ENCODE results near the gene ROCK2. TPM values are rescaled to one million over a fixed set of nuclear protein-coding genes. Genes with fewer than 3 reads are reported as not detected.

Gene ROCK2
- total RNA-seq, 3 donors from 2014 or later (not counting 1 experiment from before 2014, with no cell fraction given) = 19.9 to 28.2 (median 21.9) TPM

- Histone ChIP-seq H3K27me3 (ENCODE audit: control insufficient read depth, insufficient read depth, low read length) (no peaks in the 10 kb centered on the region), H3K4me3 (ENCODE audit: low read length) (no peak overlapping the region), H3K9me3 (ENCODE audit: control insufficient read depth, insufficient read depth, low read length) (no peaks in the 10 kb centered on the region), H3K27ac (ENCODE audit: low read length) (no peak overlapping the region), H3K36me3 (ENCODE audit: control insufficient read depth, insufficient read depth, low read length) (no peaks in the 10 kb centered on the region), H3K4me1 (ENCODE audit: control insufficient read depth, insufficient read depth, low read length) (no peaks in the 10 kb centered on the region)
- ATAC-seq = no peak
- no peak overlapping the region for H3K4me3 Mint-ChIP-seq
- H3K36me3 Mint-ChIP-seq = no peaks in the 10 kb centered on the region
- H3K4me1 Mint-ChIP-seq = peaks cover 22 to 23% of the 10 kb centered on the region in 2 donors
- H3K27ac Mint-ChIP-seq = no peak overlapping the region
- no peak for DNase-seq
- TF ChIP-seq, protein P1, sequence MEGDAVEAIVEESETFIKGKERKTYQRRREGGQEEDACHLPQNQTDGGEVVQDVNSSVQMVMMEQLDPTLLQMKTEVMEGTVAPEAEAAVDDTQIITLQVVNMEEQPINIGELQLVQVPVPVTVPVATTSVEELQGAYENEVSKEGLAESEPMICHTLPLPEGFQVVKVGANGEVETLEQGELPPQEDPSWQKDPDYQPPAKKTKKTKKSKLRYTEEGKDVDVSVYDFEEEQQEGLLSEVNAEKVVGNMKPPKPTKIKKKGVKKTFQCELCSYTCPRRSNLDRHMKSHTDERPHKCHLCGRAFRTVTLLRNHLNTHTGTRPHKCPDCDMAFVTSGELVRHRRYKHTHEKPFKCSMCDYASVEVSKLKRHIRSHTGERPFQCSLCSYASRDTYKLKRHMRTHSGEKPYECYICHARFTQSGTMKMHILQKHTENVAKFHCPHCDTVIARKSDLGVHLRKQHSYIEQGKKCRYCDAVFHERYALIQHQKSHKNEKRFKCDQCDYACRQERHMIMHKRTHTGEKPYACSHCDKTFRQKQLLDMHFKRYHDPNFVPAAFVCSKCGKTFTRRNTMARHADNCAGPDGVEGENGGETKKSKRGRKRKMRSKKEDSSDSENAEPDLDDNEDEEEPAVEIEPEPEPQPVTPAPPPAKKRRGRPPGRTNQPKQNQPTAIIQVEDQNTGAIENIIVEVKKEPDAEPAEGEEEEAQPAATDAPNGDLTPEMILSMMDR (IDR thresholded peaks at IDR 0.05) = no peak
- intact Hi-C loops (cut with micrococcal nuclease) = no loop called here
- 93% methylated on average over 2 of the region's 2 CpGs for WGBS (ENCODE audit: insufficient coverage)
- H3K27me3 Mint-ChIP-seq (ENCODE audit: low read depth in 2 of 2) = no peaks in the 10 kb centered on the region
- H3K9me3 Mint-ChIP-seq = no peaks in the 10 kb centered on the region
Observed at GRCh38 chr2:11333427-11334183, 10.8 kb downstream of the ROCK2 start.

GRCh38 chr2:11332596-11332995 lies 11.8 kb downstream of the ROCK2 start:
- no peak overlapping the region for H3K4me3 ChIP-seq (ENCODE audit: low read length)
- H3K9me3 Mint-ChIP-seq = no peaks in the 10 kb centered on the region
- TF ChIP-seq, protein P1 (IDR thresholded peaks at IDR 0.05) = no peak
- ATAC-seq (no peak), DNase-seq (no peak)
- H3K27me3 ChIP-seq (ENCODE audit: control insufficient read depth, insufficient read depth, low read length) = no peaks in the 10 kb centered on the region
- intact Hi-C loops (cut with micrococcal nuclease) = no loop called here
- H3K27ac Mint-ChIP-seq = no peak overlapping the region
- no CpG with 5 or more reads among the region's 1 CpG for WGBS (ENCODE audit: insufficient coverage)
- H3K9me3 ChIP-seq (ENCODE audit: control insufficient read depth, insufficient read depth, low read length) = no peaks in the 10 kb centered on the region
- H3K27ac ChIP-seq (ENCODE audit: low read length) = no peak overlapping the region
- H3K27me3 Mint-ChIP-seq (ENCODE audit: low read depth in 2 of 2) = no peaks in the 10 kb centered on the region
- H3K36me3 Mint-ChIP-seq = no peaks in the 10 kb centered on the region
- H3K36me3 ChIP-seq (ENCODE audit: control insufficient read depth, insufficient read depth, low read length) = no peaks in the 10 kb centered on the region
- peaks cover 26 to 31% of the 10 kb centered on the region in 2 donors for H3K4me1 Mint-ChIP-seq
- no peaks in the 10 kb centered on the region for H3K4me1 ChIP-seq (ENCODE audit: control insufficient read depth, insufficient read depth, low read length)
- H3K4me3 Mint-ChIP-seq = no peak overlapping the region

GRCh38 chr2:11330457-11331142 lies 13.8 kb downstream of the ROCK2 start:
- DNase-seq (no peak), ATAC-seq (no peak)
- no peaks in the 10 kb centered on the region for H3K36me3 ChIP-seq (ENCODE audit: control insufficient read depth, insufficient read depth, low read length)
- Mint-ChIP-seq H3K4me1 (peaks cover 26 to 31% of the 10 kb centered on the region in 2 donors), H3K4me3 (no peak overlapping the region), H3K36me3 (no peaks in the 10 kb centered on the region), H3K27me3 (ENCODE audit: low read depth in 2 of 2) (no peaks in the 10 kb centered on the region), H3K27ac (peak overlapping the region in 1 of 2 donors; percentile 73), H3K9me3 (no peaks in the 10 kb centered on the region)
- no CpG with 5 or more reads among the region's 4 CpGs for WGBS (ENCODE audit: insufficient coverage)
- H3K27ac ChIP-seq (ENCODE audit: low read length) = no peak overlapping the region
- intact Hi-C loops (cut with micrococcal nuclease) = no loop called here
- no peaks in the 10 kb centered on the region for H3K4me1 ChIP-seq (ENCODE audit: control insufficient read depth, insufficient read depth, low read length)
- H3K27me3 ChIP-seq (ENCODE audit: control insufficient read depth, insufficient read depth, low read length) = no peaks in the 10 kb centered on the region
- no peaks in the 10 kb centered on the region for H3K9me3 ChIP-seq (ENCODE audit: control insufficient read depth, insufficient read depth, low read length)
- no peak overlapping the region for H3K4me3 ChIP-seq (ENCODE audit: low read length)
- TF ChIP-seq, protein P1 (IDR thresholded peaks at IDR 0.05) = no peak
